ENCODE measurements around the gene OR10C1.

DNA sequence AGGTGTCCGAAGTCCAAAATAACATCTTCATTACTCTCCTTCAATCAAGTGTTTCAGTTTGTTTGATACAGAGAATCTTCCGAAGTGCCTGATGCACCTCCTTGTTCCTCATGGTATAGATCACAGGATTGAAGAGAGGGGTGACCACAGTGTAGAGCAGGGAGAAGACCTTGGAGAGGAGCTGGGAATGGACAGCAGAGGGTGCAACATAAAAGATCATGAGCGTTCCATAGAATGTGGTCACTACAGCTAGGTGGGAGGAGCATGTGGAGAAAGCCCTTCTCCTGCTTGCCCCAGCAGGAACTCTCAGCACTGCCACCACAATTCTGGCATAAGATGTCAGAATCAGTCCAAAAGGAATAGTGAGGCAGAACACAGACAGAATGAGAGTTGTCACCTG lies 12.5 kb upstream of the OR10C1 start:
- TF ChIP-seq POLR2A (IDR thresholded peaks at IDR 0.05; ENCODE audit: low read depth, low read length): no peak
- TF ChIP-seq, protein P1, sequence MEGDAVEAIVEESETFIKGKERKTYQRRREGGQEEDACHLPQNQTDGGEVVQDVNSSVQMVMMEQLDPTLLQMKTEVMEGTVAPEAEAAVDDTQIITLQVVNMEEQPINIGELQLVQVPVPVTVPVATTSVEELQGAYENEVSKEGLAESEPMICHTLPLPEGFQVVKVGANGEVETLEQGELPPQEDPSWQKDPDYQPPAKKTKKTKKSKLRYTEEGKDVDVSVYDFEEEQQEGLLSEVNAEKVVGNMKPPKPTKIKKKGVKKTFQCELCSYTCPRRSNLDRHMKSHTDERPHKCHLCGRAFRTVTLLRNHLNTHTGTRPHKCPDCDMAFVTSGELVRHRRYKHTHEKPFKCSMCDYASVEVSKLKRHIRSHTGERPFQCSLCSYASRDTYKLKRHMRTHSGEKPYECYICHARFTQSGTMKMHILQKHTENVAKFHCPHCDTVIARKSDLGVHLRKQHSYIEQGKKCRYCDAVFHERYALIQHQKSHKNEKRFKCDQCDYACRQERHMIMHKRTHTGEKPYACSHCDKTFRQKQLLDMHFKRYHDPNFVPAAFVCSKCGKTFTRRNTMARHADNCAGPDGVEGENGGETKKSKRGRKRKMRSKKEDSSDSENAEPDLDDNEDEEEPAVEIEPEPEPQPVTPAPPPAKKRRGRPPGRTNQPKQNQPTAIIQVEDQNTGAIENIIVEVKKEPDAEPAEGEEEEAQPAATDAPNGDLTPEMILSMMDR (conservative IDR thresholded peaks at IDR 0.05; ENCODE audit: low read depth, low read length): no peak
- no peak for TF ChIP-seq NFE2L2 (IDR thresholded peaks at IDR 0.05; ENCODE audit: low read depth, low read length)
- no peak for TF ChIP-seq RFX5 (IDR thresholded peaks at IDR 0.05; ENCODE audit: low read depth, low read length)

Data from IMR-90 (cell line).